ENCODE results near the gene SLC17A9.

SLC17A9 gene

DNA sequence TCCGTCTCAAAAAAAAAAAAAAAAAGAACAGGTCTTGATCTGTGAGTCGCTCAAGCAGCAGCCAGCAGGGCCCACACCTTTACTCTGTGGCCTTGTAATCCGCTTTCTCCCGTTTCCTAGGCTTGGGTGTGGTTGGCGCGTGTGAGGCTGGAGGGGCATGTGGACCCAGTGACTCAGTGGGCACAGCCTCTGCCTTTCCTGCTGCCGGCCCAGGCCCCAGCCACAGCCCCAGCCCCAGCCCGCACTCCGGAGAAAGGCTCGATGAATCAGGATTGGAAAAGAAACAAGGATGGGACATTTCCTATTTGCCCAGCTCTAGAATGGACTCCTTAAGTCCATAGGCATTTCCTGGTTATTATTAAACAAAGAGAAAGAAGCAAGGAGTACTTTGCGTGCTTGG, 50.0 kb downstream of the SLC17A9 start:
- no peak for TF ChIP-seq CTCF (IDR thresholded peaks at IDR 0.05; ENCODE audit: insufficient read depth, low read length, poor library complexity, severe bottlenecking)
- no peak overlapping the region for H3K4me3 ChIP-seq (replicated peaks; ENCODE audit: low read depth, low read length)

GRCh38 chr20:63003546-63003945, 51.0 kb downstream of the SLC17A9 start:
- Histone ChIP-seq H3K36me3 (ENCODE audit: control insufficient read depth, insufficient read depth, low read length) (no peaks in the 10 kb centered on the region), H3K4me3 (replicated peaks; ENCODE audit: low read depth, low read length) (no peak overlapping the region), H3K27me3 (replicated peaks; ENCODE audit: control insufficient read depth, insufficient read depth, low read length) (peaks cover 4% of the 10 kb centered on the region)
- no peak for TF ChIP-seq CTCF (IDR thresholded peaks at IDR 0.05; ENCODE audit: insufficient read depth, low read length, poor library complexity, severe bottlenecking)
- no peak for DNase-seq (ENCODE audit: extremely low read depth, insufficient read length)

More for the DNA sequence above, 50.0 kb downstream of the SLC17A9 start:
- no peak for DNase-seq (ENCODE audit: extremely low read depth, insufficient read length)
- Histone ChIP-seq H3K27me3 (replicated peaks; ENCODE audit: control insufficient read depth, insufficient read depth, low read length) (peaks cover 6% of the 10 kb centered on the region), H3K36me3 (ENCODE audit: control insufficient read depth, insufficient read depth, low read length) (no peaks in the 10 kb centered on the region)

DNA sequence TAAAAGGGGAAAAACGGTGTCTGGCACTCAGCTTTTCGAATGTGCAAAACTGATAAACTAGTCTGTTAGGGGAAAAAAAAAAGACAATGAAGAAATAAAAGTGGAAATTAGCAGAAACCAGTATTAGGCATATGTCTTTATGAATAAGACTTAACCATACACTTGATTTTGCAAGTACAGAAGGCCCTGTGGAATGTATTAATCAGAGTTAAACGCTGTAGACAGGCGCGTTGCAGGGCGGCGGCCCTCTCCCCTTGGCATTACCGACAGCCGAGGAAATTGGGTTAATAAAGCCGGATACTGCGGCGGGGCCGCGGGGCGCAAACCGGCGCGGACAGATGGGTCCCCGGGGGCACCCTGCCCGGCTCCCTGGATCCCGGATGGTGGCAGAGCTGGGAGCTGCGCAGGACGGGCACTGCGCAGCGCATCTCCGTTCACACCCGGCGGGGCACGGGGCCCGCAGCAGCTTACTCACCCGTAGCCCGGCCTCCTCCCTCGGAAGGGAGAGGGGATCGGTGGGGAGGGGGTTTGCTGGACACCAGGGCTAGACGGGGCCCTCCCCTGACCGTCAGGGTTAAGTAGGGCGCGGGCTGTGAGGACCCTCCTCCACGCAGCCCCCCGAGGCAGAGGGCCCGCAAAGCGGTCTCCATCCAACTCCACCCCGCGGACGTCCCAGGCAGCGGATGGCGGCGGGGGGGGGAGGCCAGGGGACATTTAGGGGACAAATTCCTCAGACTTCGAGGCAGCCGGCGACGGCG, 52.3 kb downstream of the SLC17A9 start:
- H3K27me3 ChIP-seq (replicated peaks; ENCODE audit: control insufficient read depth, insufficient read depth, low read length) = peaks cover 2% of the 10 kb centered on the region; the same call in 1 of the 2 replicates
- DNase-seq (ENCODE audit: extremely low read depth, insufficient read length) = no peak
- no peak for TF ChIP-seq CTCF (IDR thresholded peaks at IDR 0.05; ENCODE audit: insufficient read depth, low read length, poor library complexity, severe bottlenecking)
- H3K36me3 ChIP-seq (ENCODE audit: control insufficient read depth, insufficient read depth, low read length) = no peaks in the 10 kb centered on the region
- no peak overlapping the region for H3K4me3 ChIP-seq (replicated peaks; ENCODE audit: low read depth, low read length)

GRCh38 chr20:63005365-63005861, 52.9 kb downstream of the SLC17A9 start:
- DNase-seq (ENCODE audit: extremely low read depth, insufficient read length) = no peak
- no peak for TF ChIP-seq CTCF (IDR thresholded peaks at IDR 0.05; ENCODE audit: insufficient read depth, low read length, poor library complexity, severe bottlenecking)
- peaks cover 2% of the 10 kb centered on the region; the same call in 1 of the 2 replicates for H3K27me3 ChIP-seq (replicated peaks; ENCODE audit: control insufficient read depth, insufficient read depth, low read length)
- H3K4me3 ChIP-seq (replicated peaks; ENCODE audit: low read depth, low read length) = no peak overlapping the region
- H3K36me3 ChIP-seq (ENCODE audit: control insufficient read depth, insufficient read depth, low read length) = no peaks in the 10 kb centered on the region

- H3K36me3 ChIP-seq (ENCODE audit: control insufficient read depth, insufficient read depth, low read length) = no peaks in the 10 kb centered on the region
- no peak overlapping the region for H3K4me3 ChIP-seq (replicated peaks; ENCODE audit: low read depth, low read length)
- no peak for DNase-seq (ENCODE audit: extremely low read depth, insufficient read length)
- no peak for TF ChIP-seq CTCF (IDR thresholded peaks at IDR 0.05; ENCODE audit: insufficient read depth, low read length, poor library complexity, severe bottlenecking)
- peaks cover 2% of the 10 kb centered on the region; the same call in 1 of the 2 replicates for H3K27me3 ChIP-seq (replicated peaks; ENCODE audit: control insufficient read depth, insufficient read depth, low read length)
Observed at GRCh38 chr20:63005862-63006539, 53.5 kb downstream of the SLC17A9 start.
